ENCODE measurements around the gene FOCAD.

The FOCAD gene

GRCh38 chr9:21002040-21002439 lies 318.0 kb downstream of the FOCAD start:
- DNase-seq (ENCODE audit: low read depth) = no peak
- no peak for TF ChIP-seq CTCF (IDR thresholded peaks at IDR 0.05; ENCODE audit: low read length, missing control alignments)
- H3K4me3 ChIP-seq (replicated peaks; ENCODE audit: low read depth, low read length) = no peak overlapping the region

GRCh38 chr9:21015129-21015815 lies 331.2 kb downstream of the FOCAD start:
- no peak overlapping the region for H3K4me3 ChIP-seq (replicated peaks; ENCODE audit: low read depth, low read length)
- TF ChIP-seq CTCF (IDR thresholded peaks at IDR 0.05; ENCODE audit: low read length, missing control alignments) = no peak
- DNase-seq (ENCODE audit: low read depth) = peak; percentile 21

- no peak overlapping the region for H3K4me3 ChIP-seq (replicated peaks; ENCODE audit: low read depth, low read length)
- no peak for DNase-seq (ENCODE audit: low read depth)
- no peak for TF ChIP-seq CTCF (IDR thresholded peaks at IDR 0.05; ENCODE audit: low read length, missing control alignments)
Measured at GRCh38 chr9:21015995-21016394, 331.9 kb downstream of the FOCAD start.

- peak; percentile 63 for DNase-seq (ENCODE audit: low read depth)
- no peak for TF ChIP-seq CTCF (IDR thresholded peaks at IDR 0.05; ENCODE audit: low read length, missing control alignments)
- H3K4me3 ChIP-seq (replicated peaks; ENCODE audit: low read depth, low read length) = no peak overlapping the region
Measured at GRCh38 chr9:21016701-21017491, 332.8 kb downstream of the FOCAD start.

- DNase-seq (ENCODE audit: low read depth) = no peak
- TF ChIP-seq CTCF (IDR thresholded peaks at IDR 0.05; ENCODE audit: low read length, missing control alignments) = no peak
- H3K4me3 ChIP-seq (replicated peaks; ENCODE audit: low read depth, low read length) = no peak overlapping the region
Measured at GRCh38 chr9:21018177-21018576, 334.1 kb downstream of the FOCAD start.

GRCh38 chr9:21023861-21024260 lies 339.8 kb downstream of the FOCAD start:
- DNase-seq (ENCODE audit: low read depth) = peak; percentile 7
- no peak for TF ChIP-seq CTCF (IDR thresholded peaks at IDR 0.05; ENCODE audit: low read length, missing control alignments)
- no peak overlapping the region for H3K4me3 ChIP-seq (replicated peaks; ENCODE audit: low read depth, low read length)

All from fibroblast of pulmonary artery (primary cell).